GM10266 (cell line): ENCODE data around the gene FRMPD4.
"Not testable (repeated sequence)": the region's sequence is repeated elsewhere in the genome, so short reads cannot be mapped to it uniquely, and the experiment has no call there.

Source experiments
- DNase-seq: peaks from one replicate; pipeline ENCODE4 v3.0.0; 2012; ENCODE audit errors: extremely low spot score
- TF ChIP-seq, protein P1 (sequence below): IDR thresholded peaks from 2 replicates; pipeline ENCODE4 v1.5.1; 2012; ENCODE audit warnings: mild to moderate bottlenecking, low read depth; ENCODE audit not compliant: control insufficient read depth, insufficient read depth; ENCODE audit errors: missing control alignments

FRMPD4 gene

DNA sequence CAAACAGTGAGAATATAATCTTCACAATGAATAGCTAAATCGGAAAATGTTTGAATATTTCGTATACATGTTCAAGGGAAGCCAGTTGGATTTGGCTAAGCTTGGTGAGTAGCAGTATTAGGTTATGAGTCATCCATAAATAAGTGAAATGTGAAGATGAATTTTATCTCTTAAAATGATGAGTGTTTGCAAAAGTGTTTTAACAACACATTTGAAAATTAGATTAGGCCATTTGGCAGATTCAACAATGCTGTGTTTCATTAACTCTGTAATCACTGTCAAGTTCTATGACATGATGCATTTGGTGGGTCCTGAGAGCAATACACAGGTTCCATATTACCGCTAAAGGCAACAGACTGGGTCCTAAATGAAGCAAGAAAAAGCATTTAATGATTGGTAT, 351.1 kb downstream of the FRMPD4 start:
- TF ChIP-seq, protein P1, sequence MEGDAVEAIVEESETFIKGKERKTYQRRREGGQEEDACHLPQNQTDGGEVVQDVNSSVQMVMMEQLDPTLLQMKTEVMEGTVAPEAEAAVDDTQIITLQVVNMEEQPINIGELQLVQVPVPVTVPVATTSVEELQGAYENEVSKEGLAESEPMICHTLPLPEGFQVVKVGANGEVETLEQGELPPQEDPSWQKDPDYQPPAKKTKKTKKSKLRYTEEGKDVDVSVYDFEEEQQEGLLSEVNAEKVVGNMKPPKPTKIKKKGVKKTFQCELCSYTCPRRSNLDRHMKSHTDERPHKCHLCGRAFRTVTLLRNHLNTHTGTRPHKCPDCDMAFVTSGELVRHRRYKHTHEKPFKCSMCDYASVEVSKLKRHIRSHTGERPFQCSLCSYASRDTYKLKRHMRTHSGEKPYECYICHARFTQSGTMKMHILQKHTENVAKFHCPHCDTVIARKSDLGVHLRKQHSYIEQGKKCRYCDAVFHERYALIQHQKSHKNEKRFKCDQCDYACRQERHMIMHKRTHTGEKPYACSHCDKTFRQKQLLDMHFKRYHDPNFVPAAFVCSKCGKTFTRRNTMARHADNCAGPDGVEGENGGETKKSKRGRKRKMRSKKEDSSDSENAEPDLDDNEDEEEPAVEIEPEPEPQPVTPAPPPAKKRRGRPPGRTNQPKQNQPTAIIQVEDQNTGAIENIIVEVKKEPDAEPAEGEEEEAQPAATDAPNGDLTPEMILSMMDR: no peak
- DNase-seq: no peak

DNA sequence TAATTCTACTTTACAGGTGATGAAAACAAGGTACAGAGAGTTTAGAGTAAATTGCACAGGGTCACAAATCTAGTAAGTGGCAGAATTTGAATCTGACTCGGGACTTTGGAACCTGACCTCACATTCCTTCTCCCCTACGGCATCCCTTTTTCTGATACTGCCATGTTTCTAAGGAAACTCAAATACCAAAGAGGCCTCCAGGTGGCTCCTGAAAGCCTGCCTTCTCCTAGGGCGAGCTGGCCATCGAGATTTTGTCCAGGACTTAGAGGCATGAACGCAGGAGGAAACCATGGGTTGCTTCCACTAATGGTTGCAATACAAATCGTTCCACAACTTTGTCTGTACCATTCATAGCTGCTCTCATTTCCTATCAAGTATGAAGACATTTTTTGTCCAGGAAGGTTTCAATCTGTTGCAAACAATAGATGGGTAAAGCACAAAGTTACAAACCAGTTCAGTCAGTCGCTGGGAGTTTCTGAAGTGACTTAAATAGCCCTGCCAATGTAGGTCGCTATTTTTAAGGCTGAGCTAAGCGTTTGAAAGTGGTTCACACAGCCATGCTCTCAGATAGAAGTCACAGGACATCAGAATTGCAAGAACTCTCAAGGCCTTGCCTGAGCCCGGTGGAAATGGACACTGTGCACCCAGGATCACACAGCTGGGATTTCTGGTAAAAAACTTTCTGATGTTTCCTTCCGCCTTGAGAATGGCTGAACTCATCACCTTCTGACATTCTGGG, 356.3 kb downstream of the FRMPD4 start:
- no peak for DNase-seq
- TF ChIP-seq, protein P1: no peak

DNA sequence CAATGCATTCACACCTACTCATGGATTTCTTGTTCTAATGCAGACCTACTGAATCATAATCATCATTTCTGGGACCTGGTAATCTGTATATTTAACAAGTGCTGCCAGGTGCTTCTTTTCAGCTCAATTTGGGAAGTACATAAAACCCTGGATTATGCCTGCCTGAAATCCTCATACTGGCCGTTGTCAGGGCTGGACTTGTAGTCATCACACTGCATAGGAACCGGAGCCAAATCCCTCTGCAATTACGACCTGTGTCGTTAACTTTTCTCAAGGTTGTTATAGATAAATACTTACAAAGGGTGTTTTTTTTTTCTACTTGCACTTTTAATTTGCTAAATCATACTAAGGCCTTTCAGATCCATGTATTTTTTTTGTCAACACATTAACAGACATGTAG, 358.1 kb downstream of the FRMPD4 start:
- TF ChIP-seq, protein P1: no peak
- no peak for DNase-seq

DNA sequence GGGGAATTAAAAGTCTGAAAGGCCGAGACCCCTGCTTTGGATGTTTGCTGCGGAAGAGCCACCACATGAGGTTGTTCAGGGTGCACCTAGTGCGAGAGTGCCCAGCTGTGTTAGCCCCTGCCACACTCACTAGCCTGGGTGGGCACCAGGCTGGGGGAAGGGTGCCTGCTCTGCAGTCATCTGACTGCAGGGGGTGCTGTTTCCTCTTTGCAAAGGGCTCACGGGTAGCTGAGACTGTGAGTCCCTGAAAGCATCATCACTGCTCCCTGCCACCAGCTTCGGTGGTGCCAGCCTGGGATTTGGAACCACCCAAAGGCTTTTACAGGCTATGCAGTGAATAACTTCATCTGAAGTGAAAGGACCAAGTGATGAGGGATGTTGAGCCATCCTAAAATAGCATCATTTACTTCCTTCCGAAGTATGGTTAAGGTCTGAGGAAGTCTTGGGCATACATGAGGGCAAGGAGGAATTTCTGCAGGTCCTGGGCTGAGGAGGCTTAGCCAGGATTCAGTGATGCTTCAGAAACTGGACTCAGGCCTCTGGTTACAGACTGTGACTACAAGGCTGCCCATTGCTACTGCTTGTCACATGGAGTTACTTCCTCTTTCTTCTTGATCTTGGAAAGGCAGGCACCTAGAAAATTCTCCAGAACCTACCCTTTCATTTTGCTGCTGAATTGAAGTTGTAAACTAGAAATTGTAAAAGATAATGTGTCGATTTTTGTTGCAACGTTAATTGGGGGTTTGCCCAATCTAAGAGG, 359.7 kb downstream of the FRMPD4 start:
- TF ChIP-seq, protein P1: peak; percentile 49
- peak; percentile 13 for DNase-seq

DNA sequence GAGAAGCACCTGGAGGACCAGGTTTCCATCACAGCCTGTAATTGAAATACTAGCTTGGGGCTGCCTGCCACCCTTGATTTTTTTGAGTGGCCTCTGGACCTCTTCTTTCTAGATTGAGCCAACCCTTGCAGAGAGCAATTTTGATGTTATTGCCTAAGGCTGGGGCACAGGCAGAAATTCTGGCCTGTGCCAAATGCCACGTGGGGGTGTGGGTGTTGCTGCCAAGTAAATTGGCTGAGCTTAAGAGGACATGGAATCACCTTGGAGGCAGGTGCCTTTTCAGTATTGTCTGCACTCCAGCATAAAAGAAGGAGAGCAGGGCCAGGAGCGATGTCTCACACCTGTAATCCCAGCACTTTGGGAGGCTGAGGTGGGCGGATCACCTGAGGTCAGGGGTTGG, 366.9 kb downstream of the FRMPD4 start:
- TF ChIP-seq, protein P1: no peak

DNA sequence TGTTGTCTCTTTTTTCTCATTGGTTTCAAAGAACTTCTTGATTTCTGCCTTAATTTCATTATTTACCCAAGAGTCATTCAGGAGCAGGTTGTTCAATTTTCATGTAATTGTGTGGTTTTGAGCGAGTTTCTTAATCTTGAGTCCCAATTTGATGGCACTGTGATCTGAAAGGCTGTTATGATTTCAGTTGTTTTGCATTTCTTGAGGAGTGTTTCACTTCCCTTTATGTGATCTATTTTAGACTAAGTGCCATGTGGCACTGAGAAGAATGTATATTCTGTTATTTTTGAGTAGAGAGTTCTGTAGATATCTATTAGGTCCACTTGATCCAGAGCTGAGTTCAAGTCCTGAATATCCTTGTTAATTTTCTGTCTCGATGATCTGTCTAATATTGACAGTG, 377.1 kb downstream of the FRMPD4 start:
- not testable (repeated sequence) for DNase-seq

More for the DNA sequence above, 366.9 kb downstream of the FRMPD4 start:
- no peak for DNase-seq

DNA sequence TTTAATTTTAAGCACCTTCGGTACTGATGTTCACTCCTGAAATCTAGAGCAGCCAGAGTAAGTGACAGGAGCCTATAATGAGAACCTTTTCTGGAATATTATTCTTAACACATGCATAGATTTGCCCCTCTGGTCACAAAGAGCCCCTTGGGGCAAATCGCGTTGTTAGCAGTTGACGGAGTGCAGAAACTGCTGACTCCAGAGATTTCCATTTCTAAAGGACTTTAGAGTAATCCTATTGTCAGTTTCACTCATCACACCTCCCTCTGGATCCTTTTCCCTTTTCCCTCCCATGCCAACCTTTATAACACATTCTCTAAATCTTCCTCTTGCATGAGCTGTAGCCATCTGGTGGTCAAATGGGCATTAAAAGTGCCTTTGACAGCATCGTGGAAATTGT, 388.0 kb downstream of the FRMPD4 start:
- DNase-seq: no peak
- TF ChIP-seq, protein P1: no peak

DNA sequence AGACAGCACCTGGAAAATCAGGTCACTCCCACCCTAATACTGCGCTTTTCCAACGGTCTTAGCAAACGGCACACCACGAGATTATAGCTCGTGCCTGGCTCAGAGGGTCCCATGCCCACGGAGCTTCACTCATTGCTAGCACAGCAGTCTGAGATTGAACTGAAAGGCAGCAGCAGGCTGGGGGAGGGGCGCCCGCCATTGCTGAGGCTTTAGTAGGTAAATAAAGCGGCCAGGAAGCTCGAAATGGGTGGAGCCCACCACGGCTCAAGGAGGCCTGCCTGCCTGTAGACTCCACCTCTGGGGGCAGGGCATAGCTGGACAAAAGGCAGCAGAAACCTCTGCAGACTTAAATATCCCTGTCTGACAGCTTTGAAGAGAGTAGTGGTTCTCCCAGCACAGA, 399.8 kb downstream of the FRMPD4 start:
- not testable (repeated sequence) for DNase-seq

DNA sequence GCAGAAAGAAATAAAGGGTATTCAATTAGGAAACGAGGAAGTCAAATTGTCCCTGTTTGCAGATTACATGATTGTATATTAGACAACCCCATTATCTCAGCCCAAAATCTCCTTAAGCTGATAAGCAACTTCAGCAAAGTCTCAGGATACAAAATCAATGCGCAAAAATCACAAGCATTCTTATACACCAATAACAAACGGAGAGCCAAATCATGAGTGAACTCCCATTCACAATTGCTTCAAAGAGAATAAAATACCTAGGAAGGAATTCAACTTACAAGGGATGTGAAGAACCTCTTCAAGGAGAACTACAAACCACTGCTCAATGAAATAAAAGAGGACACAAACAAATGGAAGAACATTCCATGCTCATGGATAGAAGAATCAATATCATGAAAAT, 404.0 kb downstream of the FRMPD4 start:
- not testable (repeated sequence) for DNase-seq
